KMS-11 (cell line): ENCODE data around the gene SLC25A29.

Experiments used
- H2AFZ ChIP-seq: fragments of 200-600 bp; sonication (generic); 2 replicates; pipeline ENCODE4 v1.6.1; 2016; ENCODE audit warnings: antibody characterized with exemption, mixed run types, low read depth
- H3K27ac ChIP-seq: fragments of 200-600 bp; sonication (generic); 2 replicates; pipeline ENCODE4 v1.6.1; 2016; ENCODE audit warnings: mild to moderate bottlenecking, mixed run types
- H3K27me3 ChIP-seq: fragments of 200-600 bp; sonication (generic); 2 replicates; pipeline ENCODE4 v1.6.1; 2017; ENCODE audit warnings: mild to moderate bottlenecking, low read depth, mixed run types, moderate library complexity; ENCODE audit not compliant: insufficient read depth
- H3K36me3 ChIP-seq: fragments of 200-600 bp; sonication (generic); 2 replicates; pipeline ENCODE4 v1.6.1; 2017; ENCODE audit warnings: mild to moderate bottlenecking, mixed run types; ENCODE audit not compliant: insufficient read depth
- H3K4me1 ChIP-seq: fragments of 200-600 bp; sonication (generic); 2 replicates; pipeline ENCODE4 v1.6.1; 2016; ENCODE audit warnings: mild to moderate bottlenecking, low read depth, mixed run types; ENCODE audit not compliant: poor library complexity, severe bottlenecking
- H3K4me2 ChIP-seq: fragments of 200-600 bp; sonication (generic); 2 replicates; pipeline ENCODE4 v1.7.0; 2016; ENCODE audit warnings: mild to moderate bottlenecking, mixed run types
- H3K4me3 ChIP-seq: fragments of 200-600 bp; sonication (generic); IDR thresholded peaks from 2 replicates; pipeline ENCODE4 v1.6.1; 2017; ENCODE audit warnings: low read depth, low read length, mixed read lengths; ENCODE audit not compliant: insufficient read depth
- H3K79me2 ChIP-seq: fragments of 200-600 bp; sonication (generic); 2 replicates; pipeline ENCODE4 v1.6.1; 2016; ENCODE audit warnings: low read depth, mixed run types; ENCODE audit not compliant: insufficient read depth
- H3K9ac ChIP-seq: fragments of 200-600 bp; sonication (generic); 2 replicates; pipeline ENCODE4 v1.6.1; 2016; ENCODE audit warnings: mild to moderate bottlenecking, mixed run types
- H4K20me1 ChIP-seq: fragments of 200-600 bp; sonication (generic); 2 replicates; pipeline ENCODE4 v1.6.1; 2016; ENCODE audit warnings: mild to moderate bottlenecking, mixed run types; ENCODE audit not compliant: insufficient read depth
- CTCF ChIP-seq: fragments of 200-600 bp; sonication (generic); conservative IDR thresholded peaks from 2 replicates; pipeline ENCODE4 v1.6.1; 2017; ENCODE audit warnings: low read depth, mild to moderate bottlenecking, antibody characterized with exemption, low read length, moderate library complexity, mixed read lengths

Gene SLC25A29

GRCh38 chr14:100296106-100296651, 10.1 kb downstream of the SLC25A29 start:
- Histone ChIP-seq H4K20me1 (no peaks in the 10 kb centered on the region), H2AFZ (no peak overlapping the region), H3K36me3 (no peaks in the 10 kb centered on the region), H3K79me2 (no peaks in the 10 kb centered on the region), H3K4me2 (no peak overlapping the region), H3K4me1 (no peaks in the 10 kb centered on the region), H3K27me3 (no peaks in the 10 kb centered on the region), H3K9ac (no peak overlapping the region), H3K27ac (no peak overlapping the region), H3K4me3 (no peak overlapping the region)
- no peak for TF ChIP-seq CTCF

- H3K4me1 ChIP-seq, result no peaks in the 10 kb centered on the region
- no peak overlapping the region for H3K4me3 ChIP-seq
- no peaks in the 10 kb centered on the region for H4K20me1 ChIP-seq
- no peaks in the 10 kb centered on the region for H3K79me2 ChIP-seq
- H3K9ac ChIP-seq, result no peak overlapping the region
- H3K36me3 ChIP-seq, result no peaks in the 10 kb centered on the region
- no peak overlapping the region for H3K4me2 ChIP-seq
- no peak for TF ChIP-seq CTCF
- H3K27me3 ChIP-seq, result no peaks in the 10 kb centered on the region
- H3K27ac ChIP-seq, result no peak overlapping the region
- H2AFZ ChIP-seq, result no peak overlapping the region
Observed at GRCh38 chr14:100295376-100296105, 10.7 kb downstream of the SLC25A29 start.

- no peaks in the 10 kb centered on the region for H3K79me2 ChIP-seq
- H4K20me1 ChIP-seq, result no peaks in the 10 kb centered on the region
- no peak overlapping the region for H3K9ac ChIP-seq
- H3K4me3 ChIP-seq, result no peak overlapping the region
- no peak for TF ChIP-seq CTCF
- no peak overlapping the region for H3K27ac ChIP-seq
- no peaks in the 10 kb centered on the region for H3K27me3 ChIP-seq
- no peak overlapping the region for H3K4me2 ChIP-seq
- no peaks in the 10 kb centered on the region for H3K4me1 ChIP-seq
- H2AFZ ChIP-seq, result no peak overlapping the region
- no peaks in the 10 kb centered on the region for H3K36me3 ChIP-seq
Observed at GRCh38 chr14:100294963-100295330, 11.3 kb downstream of the SLC25A29 start.

- Histone ChIP-seq H4K20me1 (no peaks in the 10 kb centered on the region), H3K4me3 (no peak overlapping the region), H3K36me3 (no peaks in the 10 kb centered on the region), H3K27me3 (no peaks in the 10 kb centered on the region), H3K27ac (no peak overlapping the region), H3K79me2 (no peaks in the 10 kb centered on the region), H3K4me2 (no peak overlapping the region), H3K4me1 (no peaks in the 10 kb centered on the region), H2AFZ (no peak overlapping the region), H3K9ac (no peak overlapping the region)
- no peak for TF ChIP-seq CTCF
Observed at GRCh38 chr14:100294213-100294962, 11.9 kb downstream of the SLC25A29 start.
